Neuron (in vitro differentiated cells): ENCODE results near the gene DUSP22.
A peak's percentile ranks its signal among the peaks of the same experiment; 100 is the strongest.
"Not testable (repeated sequence)": the region's sequence is repeated elsewhere in the genome, so short reads cannot be mapped to it uniquely, and the experiment has no call there.

Experiments
- H2AFZ ChIP-seq: one replicate; pipeline ENCODE4 v1.6.1; 2013; ENCODE audit warnings: low read depth, mild to moderate bottlenecking, inconsistent platforms, low read length, moderate library complexity
- H3K27me3 ChIP-seq: one replicate; pipeline ENCODE4 v1.6.1; 2013; ENCODE audit warnings: low read length; ENCODE audit not compliant: insufficient read depth
- H3K36me3 ChIP-seq: one replicate; pipeline ENCODE4 v1.6.1; 2013; ENCODE audit warnings: low read length; ENCODE audit not compliant: insufficient read depth
- H3K4me1 ChIP-seq: one replicate; pipeline ENCODE4 v1.6.1; 2013; ENCODE audit warnings: low read length; ENCODE audit not compliant: insufficient read depth
- H3K4me3 ChIP-seq: 2 replicates; pipeline ENCODE4 v1.5.1; 2013; ENCODE audit warnings: mild to moderate bottlenecking, low read length, moderate library complexity
- H3K9me3 ChIP-seq: one replicate; pipeline ENCODE4 v1.6.1; 2013; ENCODE audit warnings: low read length

Gene DUSP22

GRCh38 chr6:282867-283416, 9.3 kb upstream of the DUSP22 start:
- no peaks in the 10 kb centered on the region for H3K4me1 ChIP-seq
- H3K9me3 ChIP-seq = no peaks in the 10 kb centered on the region
- H3K27me3 ChIP-seq = peaks cover 5% of the 10 kb centered on the region
- no peak overlapping the region for H2AFZ ChIP-seq
- H3K4me3 ChIP-seq = no peak overlapping the region
- H3K36me3 ChIP-seq = no peaks in the 10 kb centered on the region

DNA sequence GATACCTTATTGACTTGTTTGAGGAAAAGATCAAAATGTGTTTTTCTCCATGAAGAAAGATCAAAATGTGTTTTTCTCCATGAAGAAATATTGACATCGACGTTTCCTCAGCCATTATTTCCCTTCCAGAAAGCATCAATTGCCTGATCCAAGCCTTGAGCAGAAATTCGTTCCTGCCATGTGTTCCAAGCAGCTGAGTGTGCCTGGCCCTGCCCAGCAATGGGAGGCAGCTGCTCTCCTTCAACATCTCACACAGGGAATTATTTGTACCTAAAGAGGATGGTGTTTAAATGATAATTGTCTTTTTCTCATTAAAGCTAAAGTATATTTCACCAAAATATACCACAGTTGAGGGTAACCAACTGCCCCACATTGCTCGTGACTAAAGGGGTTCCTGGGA, 7.8 kb upstream of the DUSP22 start:
- Histone ChIP-seq H3K9me3 (no peaks in the 10 kb centered on the region), H3K36me3 (no peaks in the 10 kb centered on the region), H3K27me3 (peaks cover 12% of the 10 kb centered on the region), H3K4me3 (no peak overlapping the region), H3K4me1 (no peaks in the 10 kb centered on the region), H2AFZ (no peak overlapping the region)

DNA sequence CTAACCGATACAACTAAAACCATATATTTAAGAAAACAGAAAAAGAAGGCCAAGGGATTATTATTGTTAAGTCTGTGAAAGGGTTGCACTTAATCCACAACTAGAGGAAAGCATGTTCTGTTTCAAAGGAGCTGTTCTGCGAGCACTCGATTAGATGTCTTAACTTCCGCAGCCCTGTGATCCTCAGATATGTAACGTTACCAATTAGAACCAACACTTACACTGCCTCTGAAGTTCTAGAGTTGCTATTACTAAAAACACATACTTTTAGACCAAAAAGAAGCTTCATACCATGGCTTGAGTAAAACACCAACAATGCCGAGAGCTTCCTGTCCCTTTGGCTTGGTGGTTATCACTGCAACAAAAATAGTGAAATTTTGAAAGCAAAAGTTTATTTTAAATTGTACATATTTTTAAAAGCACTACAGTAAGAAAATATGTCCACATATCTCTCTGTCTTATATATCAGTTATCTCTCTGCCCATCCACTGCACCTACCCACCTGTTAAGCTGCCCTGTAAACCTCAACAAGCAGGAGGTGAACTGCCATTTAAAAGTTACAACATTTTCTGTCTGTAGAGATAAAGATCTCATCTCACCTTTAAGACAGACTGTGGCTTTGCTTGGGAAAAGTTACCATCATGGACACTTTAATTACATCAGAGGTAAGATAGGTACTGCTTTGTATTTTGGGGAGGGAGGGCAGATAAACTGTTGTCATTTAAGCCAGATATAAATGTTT, 7.1 kb upstream of the DUSP22 start:
- Histone ChIP-seq H3K27me3 (peaks cover 12% of the 10 kb centered on the region), H3K9me3 (no peaks in the 10 kb centered on the region), H3K4me1 (no peaks in the 10 kb centered on the region), H2AFZ (no peak overlapping the region), H3K4me3 (no peak overlapping the region), H3K36me3 (no peaks in the 10 kb centered on the region)

DNA sequence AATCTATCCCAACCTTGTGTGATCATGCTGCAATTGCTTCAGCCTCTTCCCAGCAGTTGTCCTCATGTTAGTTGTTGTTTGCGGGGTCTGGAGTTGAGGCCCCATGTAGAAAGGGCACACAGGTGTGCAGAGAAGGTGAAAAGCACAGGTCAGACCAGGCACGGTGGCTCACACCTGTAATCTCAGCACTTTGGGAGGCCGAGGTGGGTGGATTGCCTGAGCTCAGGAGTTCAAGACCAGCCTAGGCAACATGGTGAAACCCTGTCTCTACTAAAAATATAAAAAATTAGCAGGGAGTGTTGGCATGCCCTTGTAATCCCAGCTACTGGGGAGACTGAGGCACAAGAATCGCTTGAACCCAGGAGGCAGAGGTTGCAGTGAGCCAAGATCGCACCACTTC, 6.4 kb upstream of the DUSP22 start:
- not testable (repeated sequence) for H2AFZ ChIP-seq, H3K4me3 ChIP-seq, H3K36me3 ChIP-seq, H3K4me1 ChIP-seq, H3K9me3 ChIP-seq
- H3K27me3 ChIP-seq = peaks cover 12% of the 10 kb centered on the region

DNA sequence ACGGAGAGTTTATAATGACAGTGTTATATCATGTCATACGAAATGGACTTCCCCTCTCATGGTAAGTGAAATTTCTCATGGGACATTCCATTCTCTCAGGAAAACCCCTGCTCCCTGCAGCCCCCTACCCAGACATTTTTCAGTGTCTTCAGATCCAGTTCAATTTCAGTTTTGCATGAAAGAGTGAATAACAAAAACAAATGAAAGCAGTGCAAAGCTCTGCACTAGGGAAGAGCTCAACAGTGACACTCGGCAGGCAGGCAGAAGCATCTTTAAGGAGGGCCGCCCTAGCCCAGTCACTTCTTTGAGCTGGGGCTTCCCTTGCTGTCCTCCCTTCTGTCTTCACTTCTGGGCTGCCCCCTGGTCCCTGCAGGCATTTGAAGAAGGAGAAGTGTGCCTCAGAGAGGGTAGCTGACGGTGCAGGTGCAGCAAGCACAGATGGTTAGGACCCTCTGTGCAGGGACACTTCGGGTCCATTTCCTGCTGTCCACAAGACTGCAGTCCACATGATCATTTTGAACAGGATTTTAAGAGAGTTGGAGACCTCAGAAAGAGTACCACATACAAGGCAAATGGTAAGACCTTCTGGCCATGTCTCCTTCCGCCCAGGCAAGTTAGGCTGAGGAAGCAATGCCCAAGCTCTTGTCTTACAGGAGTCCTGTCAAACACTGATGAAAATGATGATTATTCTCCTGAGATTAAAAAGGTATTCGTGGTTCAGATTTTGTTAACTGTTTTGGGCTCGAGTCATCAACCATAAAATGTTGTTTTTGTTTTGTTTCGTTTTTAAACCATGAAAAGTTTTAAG, 5.4 kb upstream of the DUSP22 start:
- peaks cover 5% of the 10 kb centered on the region for H3K4me1 ChIP-seq
- H3K9me3 ChIP-seq = no peaks in the 10 kb centered on the region
- H3K36me3 ChIP-seq = no peaks in the 10 kb centered on the region
- H2AFZ ChIP-seq = no peak overlapping the region
- peaks cover 12% of the 10 kb centered on the region for H3K27me3 ChIP-seq
- no peak overlapping the region for H3K4me3 ChIP-seq

DNA sequence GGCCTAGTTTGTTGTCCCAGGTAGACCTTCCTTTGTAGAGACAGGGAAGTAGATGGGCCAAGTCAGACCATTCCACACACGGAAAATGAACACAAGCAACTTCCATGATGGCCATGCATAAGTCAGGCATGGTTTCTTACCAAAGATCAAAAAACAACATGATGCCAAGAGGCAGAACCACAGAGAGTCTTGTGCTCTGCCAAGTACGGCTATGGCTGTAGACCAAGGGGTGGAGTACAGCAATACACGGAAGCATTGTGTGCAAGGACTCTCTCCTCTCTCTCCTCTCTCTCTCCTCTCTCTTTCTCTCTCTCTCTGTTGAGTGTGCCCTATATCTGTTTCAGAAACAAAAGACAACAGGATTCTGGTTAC, 4.8 kb upstream of the DUSP22 start:
- no peaks in the 10 kb centered on the region for H3K9me3 ChIP-seq
- H3K36me3 ChIP-seq = no peaks in the 10 kb centered on the region
- H2AFZ ChIP-seq = no peak overlapping the region
- no peak overlapping the region for H3K4me3 ChIP-seq
- peaks cover 5% of the 10 kb centered on the region for H3K4me1 ChIP-seq
- peaks cover 12% of the 10 kb centered on the region for H3K27me3 ChIP-seq

GRCh38 chr6:288866-289265, 3.4 kb upstream of the DUSP22 start:
- Histone ChIP-seq H3K4me1 (peaks cover 11% of the 10 kb centered on the region), H3K4me3 (no peak overlapping the region), H3K27me3 (peaks cover 12% of the 10 kb centered on the region), H3K9me3 (no peaks in the 10 kb centered on the region), H3K36me3 (no peaks in the 10 kb centered on the region), H2AFZ (no peak overlapping the region)

- H3K36me3 ChIP-seq = no peaks in the 10 kb centered on the region
- H2AFZ ChIP-seq = no peak overlapping the region
- no peak overlapping the region for H3K4me3 ChIP-seq
- no peaks in the 10 kb centered on the region for H3K9me3 ChIP-seq
- H3K27me3 ChIP-seq = peaks cover 12% of the 10 kb centered on the region
- peaks cover 11% of the 10 kb centered on the region for H3K4me1 ChIP-seq
These were observed 2.0 kb upstream of the DUSP22 start for GRCh38 chr6:290111-290922.

DNA sequence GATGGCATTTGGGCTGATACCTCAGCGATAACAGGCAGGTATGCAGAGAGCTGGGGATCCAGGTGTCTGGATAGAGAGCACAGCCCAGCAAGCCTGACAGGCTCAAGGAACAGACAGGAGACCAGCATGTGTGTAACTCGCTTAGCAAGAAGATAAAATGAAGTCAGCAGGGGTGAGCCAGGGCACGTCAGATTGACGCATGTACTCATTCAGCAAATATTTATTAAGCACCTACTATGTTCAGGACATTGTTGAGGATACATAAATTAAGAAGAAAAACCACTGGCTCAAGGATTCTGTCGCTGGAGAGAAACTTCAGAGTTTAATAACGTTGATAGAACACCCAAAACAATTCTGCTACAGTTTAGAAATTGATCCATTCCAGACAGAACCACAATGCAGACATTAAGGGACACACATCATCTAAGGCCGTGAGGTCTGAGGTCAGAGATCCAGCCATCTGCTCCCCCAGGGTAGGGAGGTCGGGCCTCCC, 1.0 kb upstream of the DUSP22 start:
- peaks cover 12% of the 10 kb centered on the region for H3K27me3 ChIP-seq
- peak overlapping the region; percentile 59 for H2AFZ ChIP-seq
- H3K4me3 ChIP-seq = peak overlapping the region; percentile 62
- H3K36me3 ChIP-seq = no peaks in the 10 kb centered on the region
- H3K4me1 ChIP-seq = peaks cover 11% of the 10 kb centered on the region
- H3K9me3 ChIP-seq = no peaks in the 10 kb centered on the region

GRCh38 chr6:292506-293192, 362 bp downstream of the DUSP22 start:
- no peaks in the 10 kb centered on the region for H3K9me3 ChIP-seq
- peaks cover 10% of the 10 kb centered on the region for H3K27me3 ChIP-seq
- H3K36me3 ChIP-seq = no peaks in the 10 kb centered on the region
- H2AFZ ChIP-seq = peak overlapping the region; percentile 59
- peak overlapping the region; percentile 62 for H3K4me3 ChIP-seq
- H3K4me1 ChIP-seq = peaks cover 13% of the 10 kb centered on the region

DNA sequence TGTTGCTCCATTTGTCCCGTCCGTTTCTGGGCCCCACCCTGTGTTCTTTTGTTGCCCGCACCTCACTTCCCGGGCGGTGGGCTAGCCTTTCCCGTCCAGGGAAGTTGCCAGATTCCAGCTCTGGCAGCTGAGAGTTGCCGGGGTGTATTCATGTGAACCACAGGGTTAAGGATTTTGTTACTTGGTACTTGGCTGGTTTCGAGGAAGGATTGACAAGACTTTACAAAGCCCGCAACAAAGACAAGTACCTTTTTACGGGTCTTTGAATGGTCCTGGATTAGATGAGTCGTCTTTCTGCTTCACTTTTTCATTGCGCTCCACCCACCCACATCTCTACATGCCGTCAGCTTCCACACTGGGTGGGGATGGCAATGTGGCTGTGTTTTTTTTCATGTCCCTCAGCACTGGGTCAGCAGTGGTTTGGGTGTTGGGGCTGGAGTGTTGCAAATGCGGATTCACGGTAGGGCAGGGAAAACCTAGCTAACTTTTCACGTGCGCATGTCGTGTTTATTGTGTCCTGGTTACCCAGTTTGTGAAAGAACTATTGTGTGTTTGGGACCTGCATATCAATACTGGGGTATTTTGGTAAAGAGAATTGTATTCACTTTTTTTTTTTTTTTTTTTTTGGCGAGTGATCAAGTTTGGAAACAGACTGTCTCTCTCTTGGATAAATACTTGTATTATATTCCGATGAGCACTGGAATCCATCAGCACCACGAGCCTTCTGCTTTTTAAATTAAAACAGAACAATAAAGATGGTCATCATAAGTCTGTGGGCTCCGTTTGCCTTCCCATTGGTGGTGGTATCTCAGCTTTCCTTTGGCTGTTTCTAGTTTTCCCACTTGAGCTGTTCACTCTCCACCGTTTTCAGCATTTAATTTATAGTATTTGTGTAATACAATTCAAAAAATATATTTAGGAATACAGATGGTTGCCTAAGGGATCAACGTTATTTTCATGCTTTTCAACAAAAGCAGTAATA, 1.2 kb downstream of the DUSP22 start:
- H3K4me1 ChIP-seq = peaks cover 21% of the 10 kb centered on the region
- peak overlapping the region; percentile 59 for H2AFZ ChIP-seq
- no peaks in the 10 kb centered on the region for H3K36me3 ChIP-seq
- peaks cover 2% of the 10 kb centered on the region for H3K27me3 ChIP-seq
- H3K9me3 ChIP-seq = no peaks in the 10 kb centered on the region
- peak overlapping the region; percentile 62 for H3K4me3 ChIP-seq
